SU-DHL-6 (cell line): ENCODE results near the gene GZMH.

Experiments used
- CTCF ChIP-seq: fragments of 200-600 bp; sonication (generic); IDR thresholded peaks from one replicate; pipeline ENCODE4 v1.5.1; 2017; ENCODE audit warnings: antibody characterized with exemption, mild to moderate bottlenecking, low read length, moderate library complexity; ENCODE audit not compliant: insufficient read depth, poor library complexity, severe bottlenecking
- EZH2phosphoT487 ChIP-seq: fragments of 200-600 bp; sonication (generic), shearing (Covaris generic); conservative IDR thresholded peaks from 2 replicates; pipeline ENCODE4 v1.6.1; 2018; ENCODE audit warnings: mild to moderate bottlenecking, antibody characterized with exemption, low read length, moderate library complexity, mixed read lengths

GRCh38 chr14:24609655-24610344 is at the start of gene GZMH:
- no peak for TF ChIP-seq CTCF
- TF ChIP-seq EZH2phosphoT487 = no peak
